ENCODE data around the gene TIA1.

DNA sequence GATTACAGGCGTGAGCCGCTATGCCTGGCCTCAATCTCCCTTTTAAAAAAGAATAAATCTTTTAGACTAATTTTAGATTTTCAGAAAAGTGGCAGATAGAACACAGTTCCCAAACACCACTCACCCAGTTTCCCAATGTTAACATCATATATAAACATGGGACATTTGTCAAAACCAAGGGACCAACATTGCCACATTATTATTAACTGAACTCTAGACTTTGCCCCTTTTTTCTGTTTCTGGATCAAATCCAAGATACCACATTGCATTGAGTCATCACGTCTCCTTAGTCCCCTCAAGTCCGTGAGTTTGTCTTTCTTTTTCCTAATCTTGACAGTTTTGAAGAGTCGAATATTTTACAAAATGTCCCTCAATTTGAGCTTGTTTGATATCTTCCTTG is 60.0 kb downstream of the TIA1 start:
- TF ChIP-seq EZH2 (IDR thresholded peaks at IDR 0.05; ENCODE audit: borderline replicate concordance) (no peak), EZH2phosphoT487 (IDR thresholded peaks at IDR 0.05; ENCODE audit: low read depth, severe bottlenecking, unreplicated experiment) (no peak)

Data from hepatocyte (in vitro differentiated cells).